ENCODE results near the gene GMPS.
"Not testable (repeated sequence)": the region's sequence is repeated elsewhere in the genome, so short reads cannot be mapped to it uniquely, and the experiment has no call there.

GMPS gene

DNA sequence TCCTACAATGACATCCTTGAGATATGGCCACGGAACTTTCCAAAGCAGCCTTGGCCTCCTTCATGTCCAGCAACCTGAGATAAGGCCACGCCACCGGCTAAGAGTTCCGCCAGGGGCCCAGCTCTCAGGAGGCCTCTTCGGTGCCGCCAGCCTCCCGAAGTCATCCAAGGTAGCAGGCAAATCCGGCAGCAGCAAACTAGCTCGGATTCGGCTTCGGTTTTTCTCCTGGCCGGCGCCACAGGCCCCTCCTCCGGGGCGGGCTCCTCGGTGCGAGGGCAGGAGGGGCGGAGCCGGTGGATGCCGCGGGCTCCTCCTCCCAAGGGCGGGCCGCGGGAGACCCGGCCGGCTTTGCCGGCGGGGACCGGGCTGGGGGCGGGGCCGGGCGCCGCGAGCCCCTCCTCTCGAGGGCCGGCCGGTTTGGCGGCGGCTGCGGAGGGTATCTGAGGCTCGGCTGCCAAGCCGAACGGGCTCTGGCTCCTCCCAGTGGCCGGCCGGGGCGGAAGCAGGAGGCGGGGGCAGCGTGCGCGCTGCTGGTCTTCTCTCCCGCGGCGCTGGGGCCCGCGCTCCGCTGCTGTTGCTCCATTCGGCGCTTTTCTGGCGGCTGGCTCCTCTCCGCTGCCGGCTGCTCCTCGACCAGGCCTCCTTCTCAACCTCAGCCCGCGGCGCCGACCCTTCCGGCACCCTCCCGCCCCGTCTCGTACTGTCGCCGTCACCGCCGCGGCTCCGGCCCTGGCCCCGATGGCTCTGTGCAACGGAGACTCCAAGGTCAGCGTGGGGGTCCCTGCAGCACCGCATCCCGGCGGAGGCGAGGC is at the start of gene GMPS:
Gene GMPS, plus strand, starts transcription at position 518 of the 812 bp plus-strand sequence. Its CDS starts 221 bp downstream, at position 739.
- DNase-seq: peak; percentile 97

DNA sequence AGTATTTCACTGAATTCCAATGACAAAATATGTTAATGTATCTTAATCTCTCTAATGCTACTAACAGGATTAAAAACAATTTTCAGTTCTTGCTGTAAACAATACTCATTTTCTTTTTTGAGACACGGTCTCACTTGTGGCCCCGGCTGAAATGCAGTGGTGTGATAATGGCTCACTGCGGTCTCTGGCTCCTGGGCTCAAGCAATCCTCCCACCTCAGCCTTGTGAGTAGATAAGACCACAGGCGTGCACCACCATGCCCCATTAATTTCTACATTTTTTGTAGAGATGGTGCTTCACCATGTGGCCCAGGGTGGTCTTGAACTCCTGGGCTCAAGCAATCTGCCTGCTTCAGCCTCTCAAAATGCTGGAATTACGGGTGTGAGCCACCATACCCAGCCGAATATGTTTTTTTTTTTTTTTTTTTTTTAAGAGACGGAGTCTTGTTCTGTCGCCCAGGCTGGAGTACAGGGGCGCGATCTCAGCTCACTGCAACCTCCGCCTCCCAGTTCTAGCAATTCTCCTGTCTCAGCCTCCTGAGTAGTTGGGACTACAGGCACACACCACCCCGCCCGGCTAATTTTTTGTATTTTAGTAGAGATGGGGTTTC is 41.9 kb upstream of the GMPS start:
- DNase-seq: not testable (repeated sequence)

DNA sequence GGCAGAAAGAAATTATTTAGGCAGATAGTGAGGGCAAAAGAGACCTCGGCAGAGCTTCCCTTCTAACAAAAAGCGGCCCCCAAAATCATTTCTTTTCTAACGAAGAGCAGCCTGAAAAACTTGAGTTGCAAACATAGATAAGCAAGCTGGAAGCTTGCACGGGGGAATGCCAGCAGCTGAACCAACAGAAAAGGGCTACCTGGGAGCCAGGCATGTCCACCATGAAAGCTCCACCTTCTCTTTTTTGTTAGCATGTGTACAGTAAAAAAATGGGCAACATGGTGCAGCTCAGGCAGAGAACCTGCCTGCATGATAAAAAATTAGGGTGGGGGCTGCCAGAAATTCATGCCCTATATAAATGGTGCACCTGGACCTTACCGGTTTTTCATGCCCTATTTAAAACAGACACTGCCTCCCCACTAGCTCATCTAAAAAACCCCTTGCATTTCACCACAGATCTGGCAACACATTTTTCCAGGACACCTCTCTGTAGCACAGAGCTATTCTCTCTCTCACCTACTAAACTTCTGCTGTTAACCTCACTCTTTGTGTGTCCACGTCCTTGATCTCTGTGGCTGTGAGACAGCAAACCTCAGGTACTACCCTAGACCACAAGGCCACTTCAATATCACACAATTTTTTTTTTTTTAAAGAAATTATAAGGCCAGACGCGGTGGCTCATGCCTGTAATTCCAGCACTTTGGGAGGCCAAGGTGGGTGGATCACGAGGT is 34.9 kb upstream of the GMPS start:
- DNase-seq: no peak

DNA sequence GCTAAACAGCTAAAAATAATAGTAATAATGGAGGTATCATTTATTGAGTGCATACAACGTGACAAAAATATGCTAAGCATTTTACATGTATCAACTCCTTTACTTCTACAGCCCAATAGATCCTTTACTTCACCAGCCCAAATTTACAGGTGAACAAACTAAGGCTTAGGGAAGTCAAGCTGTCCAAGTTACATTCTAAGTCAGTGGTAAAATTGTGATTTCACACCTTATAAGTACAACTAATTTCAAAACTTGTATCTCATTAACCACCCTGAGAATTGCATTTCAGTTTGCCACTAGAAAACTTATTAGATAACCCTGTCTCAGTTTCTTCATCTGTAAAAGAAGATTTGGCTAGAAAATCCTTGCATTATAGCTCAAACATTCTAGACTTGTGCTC is 26.9 kb upstream of the GMPS start:
- DNase-seq: no peak

DNA sequence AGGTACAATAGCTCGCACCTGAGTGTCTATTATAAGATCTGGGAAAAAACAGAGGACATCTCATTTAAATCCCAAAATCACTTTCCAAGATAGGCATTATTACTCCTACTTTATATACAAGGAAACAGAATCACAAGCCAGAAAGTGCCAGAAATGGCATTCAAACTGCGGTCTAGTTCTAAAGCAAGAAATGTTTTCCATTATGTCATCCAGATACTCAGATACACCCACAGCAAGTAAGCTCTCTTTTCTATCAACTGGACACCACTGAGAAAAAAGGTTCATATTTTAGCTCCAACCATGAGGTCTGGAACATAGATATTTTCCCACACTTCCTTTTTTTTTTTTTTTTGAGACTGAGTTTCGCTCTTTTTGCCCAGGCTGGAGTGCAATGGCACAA is 24.3 kb upstream of the GMPS start:
- no peak for DNase-seq

DNA sequence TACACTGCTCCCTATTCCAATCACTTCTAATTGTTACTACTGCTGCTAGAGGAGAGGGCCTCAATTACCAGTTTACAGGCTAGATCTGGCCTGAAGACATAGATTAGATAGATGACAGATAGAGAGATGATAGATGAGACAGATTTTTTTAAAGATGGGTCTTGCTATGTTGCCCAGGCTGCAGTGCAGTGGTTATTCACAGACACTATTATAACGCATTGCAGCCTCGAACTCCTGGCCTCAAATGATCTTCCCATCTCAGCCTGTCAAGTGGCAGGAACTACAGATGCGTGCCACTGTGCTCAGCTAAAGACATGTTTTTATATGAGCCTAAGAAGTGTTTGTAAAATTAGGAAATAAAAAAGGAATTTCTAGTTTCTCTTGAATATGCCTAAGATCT is 22.5 kb upstream of the GMPS start:
- no peak for DNase-seq

DNA sequence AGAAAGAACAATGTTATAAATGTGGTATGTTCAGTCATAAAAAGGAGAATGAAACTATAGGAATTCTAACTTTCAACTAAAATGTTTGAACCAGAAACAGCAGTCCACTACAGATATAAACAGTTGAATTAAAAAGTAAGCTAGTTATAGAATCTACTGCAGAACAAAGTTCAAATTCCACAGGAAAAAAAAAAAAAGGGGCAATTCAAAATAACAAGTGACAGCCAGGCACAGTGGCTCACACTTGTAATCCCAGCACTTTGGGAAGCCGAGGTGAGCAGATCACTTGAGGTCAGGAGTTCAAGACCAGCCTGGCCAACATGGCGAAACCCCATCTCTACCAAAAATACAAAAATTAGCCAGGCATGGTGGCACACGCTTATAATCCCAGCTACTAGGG is 21.0 kb upstream of the GMPS start:
- DNase-seq: not testable (repeated sequence)

DNA sequence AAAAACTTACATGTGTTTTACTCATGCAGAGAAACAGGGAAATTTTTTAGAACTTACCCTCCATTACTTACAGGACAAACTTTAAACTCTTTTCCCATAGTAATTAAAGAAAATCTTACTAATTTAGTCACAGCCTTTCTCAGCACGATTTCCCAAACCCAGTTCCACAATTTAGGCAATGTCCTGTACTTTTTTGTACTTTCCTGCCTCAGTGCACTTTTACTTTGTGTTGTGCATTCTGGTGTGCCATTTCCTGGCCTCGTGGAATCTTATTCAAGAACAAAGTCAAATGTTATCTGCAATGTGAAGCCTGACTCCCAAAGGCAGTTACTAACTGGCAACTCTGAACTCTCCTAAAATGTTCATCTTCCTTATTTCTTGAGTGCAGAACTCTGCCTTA is 18.1 kb upstream of the GMPS start:
- DNase-seq: no peak

DNA sequence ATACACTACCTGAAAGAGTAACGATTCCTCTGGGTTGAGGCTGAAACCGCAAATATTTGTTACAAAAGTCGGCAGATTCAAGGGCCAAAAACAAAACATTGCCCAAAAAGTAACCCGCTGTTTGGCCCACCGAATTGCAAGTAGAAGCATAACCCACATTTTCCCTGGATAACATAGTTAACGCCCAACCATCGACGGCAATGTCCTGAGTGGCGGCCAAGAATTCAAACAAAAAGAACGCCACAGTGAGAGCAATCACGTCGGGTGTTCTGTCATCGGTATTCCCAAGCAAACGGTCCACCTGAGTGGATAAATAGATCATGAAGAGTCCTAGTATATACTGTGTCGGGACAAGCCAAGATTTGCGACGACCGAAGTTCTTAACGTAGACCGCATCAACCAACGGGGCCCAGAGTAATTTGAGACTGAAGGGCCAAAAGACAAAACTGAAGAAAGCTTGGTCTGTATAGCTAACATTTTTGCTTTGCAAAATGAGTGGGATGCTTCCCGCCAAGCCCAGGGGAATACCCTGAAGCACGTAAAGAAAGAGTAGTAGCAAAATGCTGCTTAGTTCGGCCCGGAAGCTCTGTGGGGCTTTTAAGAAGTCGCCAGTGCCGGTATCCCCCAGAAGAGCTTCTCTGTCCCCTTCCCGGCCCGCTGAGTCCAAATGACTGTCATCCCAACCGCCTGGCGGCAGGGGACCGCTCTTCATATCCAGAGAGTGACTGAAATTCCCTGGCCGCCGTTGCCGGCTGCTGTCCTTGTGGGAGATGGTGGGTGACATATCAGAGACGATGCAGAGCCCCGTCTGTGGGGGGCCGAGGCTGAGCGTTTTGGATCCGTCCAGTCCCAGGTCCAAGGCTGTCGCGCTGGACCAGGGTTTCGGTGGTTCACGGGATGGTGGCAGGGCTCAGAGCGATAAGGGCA is 17.0 kb upstream of the GMPS start:
- peak; percentile 48 for DNase-seq

DNA sequence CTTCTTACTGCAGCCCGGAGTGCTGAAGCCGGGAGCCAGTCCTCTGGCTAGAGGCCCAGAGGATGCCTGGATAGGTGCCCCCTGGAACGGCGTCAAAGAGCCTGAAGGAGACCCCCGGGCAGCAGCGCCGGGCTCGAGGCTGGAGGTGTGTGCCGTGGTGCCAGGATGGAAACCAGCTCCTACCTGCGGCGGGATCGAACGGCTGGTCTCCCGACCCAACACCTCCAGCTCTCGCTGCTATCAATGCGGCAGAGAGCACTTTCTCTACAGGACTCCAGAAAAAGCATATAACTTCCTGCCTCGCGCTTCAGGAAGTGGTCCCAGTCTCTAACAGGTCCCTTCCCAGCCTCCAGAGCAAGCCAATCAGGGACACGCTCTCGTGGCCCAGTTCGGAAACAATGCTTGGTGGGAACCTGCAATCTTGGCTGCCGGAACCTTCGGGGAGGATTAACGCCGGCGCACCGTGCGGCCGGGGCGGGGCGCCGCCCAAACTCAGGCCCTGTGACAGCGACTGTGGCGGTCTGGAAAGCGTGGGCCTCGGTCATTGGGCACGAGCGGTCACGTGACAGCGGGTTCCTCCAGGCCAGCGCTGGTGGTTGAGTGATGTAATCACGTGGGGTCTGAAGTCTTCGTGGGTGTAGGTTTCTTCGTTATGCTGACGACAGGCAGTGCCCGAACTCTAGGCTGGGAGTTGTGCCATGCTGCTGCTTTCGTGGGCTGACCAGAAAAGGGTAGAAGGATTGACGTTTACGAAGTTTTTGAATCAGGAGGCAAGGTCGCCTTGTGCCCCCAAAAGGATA is 16.1 kb upstream of the GMPS start, which contains the start of gene SLC33A1:
Gene SLC33A1, minus strand, starts transcription at position 287 of the 800 bp plus-strand sequence. CDS start 430 bp downstream, outside the sequence.
- DNase-seq: peak; percentile 96

DNA sequence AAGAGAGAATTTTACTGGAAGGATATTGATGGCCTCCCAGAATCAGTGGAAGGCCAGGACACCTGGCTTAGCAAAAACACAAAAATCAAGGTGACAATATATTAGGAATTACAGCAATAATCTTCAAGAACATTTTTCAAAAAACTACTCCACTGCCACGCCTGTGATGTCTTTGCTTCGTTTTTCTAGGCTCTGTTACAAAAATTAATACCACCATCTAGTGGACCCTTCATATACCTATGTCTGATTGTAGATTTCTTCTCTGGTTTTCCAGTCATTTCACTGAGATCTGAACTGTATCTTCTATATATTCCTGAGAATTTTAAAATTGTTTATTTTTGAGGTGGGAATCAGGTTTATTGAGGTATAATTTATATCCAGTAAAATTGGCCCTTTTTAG is 10.6 kb upstream of the GMPS start:
- no peak for DNase-seq

DNA sequence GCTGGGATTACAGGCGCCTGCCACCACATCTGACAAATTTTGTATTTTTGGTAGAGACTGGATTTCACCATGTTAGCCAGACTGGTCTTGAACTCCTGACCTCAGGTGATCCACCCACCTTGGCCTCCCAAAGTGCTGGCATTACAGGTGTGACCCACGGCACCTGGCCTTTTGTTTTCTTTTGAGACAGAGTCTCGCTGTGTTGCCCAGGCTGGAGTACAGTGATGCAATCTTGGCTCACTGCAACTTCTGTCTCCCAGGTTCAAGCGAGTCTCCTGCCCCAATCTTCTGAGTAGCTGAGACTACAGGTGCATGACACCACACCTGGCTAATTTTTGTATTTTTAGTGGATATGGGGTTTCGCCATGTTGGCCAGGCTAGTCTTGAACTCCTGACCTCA is 10.0 kb upstream of the GMPS start:
- not testable (repeated sequence) for DNase-seq

DNA sequence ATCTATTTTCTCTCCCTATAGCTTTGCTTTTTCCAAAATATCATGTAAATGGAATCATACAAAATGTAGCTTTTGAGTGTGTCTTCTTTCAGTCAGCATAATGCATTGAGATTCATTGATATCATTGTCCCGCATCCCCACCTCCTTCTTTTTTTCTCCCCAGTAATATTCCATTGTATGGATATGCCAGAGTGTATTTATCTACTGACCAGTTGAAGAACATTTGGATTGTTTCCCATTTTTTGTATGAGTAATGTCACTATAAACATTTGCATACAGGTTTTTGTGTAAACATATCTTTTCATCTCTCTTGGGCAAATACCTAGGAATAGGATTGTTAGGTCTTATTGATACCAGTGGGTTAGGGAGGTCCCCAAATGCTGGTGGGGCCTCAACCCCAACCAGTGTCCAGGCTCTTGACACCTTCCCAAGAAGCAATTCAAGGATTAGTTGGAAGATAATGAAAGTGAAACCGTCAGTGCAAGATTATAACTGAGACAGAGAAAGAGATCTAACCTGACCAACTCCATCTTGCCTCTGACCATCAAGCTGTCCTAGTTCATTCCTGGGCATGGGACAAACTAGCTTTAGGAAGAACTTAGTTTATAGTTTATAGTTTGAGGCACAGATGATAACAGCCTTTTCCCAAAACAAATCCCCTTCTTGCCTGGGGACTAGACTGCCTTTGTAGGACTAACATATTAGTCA is 8.8 kb upstream of the GMPS start:
- DNase-seq: no peak

DNA sequence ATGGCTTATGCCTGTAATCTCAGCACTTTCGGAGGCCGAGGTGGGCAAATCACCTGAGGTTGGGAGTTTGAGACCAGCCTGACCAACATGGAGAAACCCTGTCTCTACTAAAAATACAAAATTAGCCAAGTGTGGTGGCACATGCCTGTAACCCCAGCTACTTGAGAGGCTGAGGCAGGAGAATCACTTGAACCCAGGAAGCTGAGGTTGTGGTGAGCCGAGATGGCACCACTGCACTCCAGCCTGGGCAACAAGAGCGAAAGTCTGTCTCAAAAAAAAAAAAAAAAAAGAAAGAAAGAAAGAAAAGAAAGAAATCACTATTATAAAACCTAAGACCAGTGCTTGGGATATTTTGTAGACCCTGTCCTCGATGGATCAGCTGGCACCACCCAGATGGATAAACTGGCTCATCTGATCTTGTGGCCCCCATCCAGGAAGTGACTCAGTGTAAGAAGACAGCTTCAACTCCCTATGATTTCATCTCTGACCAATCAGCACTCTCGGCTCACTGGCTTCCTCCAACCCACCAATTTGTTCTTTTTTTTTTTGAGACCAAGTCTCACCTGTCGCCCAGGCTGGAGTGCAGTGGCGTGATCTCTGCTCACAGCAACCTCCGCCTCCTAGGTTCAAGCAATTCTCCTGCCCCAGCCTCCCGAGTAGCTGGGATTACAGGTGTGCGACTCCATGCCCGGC is 8.0 kb upstream of the GMPS start:
- DNase-seq: peak; percentile 40

DNA sequence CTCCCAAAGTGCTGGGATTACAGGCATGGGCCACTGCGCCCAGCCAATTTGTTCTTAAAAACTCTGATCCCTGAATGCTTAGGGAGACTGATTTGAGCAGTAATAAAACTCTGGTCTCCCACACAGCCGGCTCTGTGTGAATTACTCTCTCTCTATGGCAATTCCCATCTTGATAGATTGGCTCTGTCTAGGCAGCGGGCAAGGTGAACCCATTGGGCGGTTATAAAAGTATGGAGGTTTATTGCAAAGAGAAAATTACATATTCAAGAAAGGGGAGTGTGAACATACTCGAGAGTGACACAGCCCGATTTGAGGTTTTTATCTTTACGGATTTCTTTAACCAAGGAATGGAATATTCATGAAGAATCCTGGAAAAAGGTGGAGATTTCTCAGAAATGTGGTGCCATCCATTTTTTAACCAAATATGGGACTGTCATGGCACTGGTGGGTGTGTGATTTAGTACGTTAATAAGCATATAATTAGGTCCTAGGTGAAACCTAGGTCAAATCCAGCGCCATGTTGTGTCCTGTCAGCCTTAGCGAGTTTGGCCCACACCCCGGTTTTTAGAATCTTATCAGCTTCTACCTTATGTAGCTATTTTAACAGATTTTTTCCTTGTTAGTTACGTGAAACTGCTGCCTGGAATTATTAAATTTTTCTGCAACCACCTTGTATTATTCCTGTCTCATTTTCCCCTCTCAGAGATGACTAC is 7.2 kb upstream of the GMPS start:
- no peak for DNase-seq

DNA sequence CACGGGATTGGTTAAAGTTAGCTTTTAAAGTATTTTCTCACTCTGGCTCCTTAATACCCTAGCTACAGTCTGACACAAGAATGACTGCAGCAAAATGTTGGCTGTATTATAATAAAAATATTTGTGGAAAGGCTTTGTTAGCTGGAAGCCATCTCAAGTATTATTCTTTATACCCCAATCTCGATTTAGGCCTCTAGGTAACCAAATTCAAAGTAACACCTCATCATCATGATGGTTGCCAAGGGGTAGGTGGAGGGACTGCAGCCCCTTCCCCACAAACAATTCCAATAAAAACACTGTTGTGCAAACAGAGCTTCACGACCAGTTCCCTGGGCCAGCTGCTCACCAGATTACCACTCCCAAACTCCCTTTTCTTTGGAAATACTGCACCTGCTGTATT is 759 bp upstream of the GMPS start:
- DNase-seq: no peak

DNA sequence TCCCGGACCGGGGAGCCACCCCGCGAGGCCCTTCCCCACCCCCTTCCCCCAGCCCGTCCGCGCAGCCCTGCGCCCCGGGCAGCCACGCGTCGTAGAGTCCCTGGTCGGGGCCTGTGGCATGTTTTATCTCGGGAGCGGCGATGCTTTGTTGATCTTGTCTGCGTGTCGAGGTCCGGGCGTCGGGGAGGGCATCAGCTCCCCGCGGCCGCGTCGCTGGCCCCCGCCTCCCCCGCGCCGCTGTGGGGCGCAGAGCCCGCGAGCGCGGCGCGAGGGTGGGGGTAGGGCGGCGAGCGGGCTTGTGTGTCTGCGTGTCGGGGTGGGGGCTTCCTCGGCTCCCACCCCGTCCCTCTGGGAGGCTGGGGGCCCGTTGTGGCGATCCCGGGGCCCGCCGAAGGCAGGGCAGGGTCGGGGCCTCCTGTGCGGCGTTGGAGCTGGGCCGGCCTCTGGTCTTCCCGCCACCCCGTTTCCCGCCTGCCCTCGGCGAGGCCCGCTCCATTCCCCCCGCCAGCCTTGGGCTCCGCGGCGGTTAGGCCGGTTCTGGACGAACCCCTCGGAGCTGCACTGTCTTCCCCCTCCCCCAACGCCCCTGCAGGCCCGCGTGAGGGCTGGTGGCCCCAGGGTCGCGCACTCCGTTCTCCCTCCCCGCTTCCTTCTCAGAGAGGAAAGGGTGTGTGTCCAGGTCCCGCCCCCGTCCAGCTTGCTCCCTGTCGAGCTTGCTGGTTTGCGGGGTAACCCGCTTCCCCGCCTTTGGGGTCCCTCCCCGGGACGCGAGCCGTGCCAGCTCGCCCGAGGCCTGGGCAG is 695 bp downstream of the GMPS start:
- DNase-seq: peak; percentile 55

DNA sequence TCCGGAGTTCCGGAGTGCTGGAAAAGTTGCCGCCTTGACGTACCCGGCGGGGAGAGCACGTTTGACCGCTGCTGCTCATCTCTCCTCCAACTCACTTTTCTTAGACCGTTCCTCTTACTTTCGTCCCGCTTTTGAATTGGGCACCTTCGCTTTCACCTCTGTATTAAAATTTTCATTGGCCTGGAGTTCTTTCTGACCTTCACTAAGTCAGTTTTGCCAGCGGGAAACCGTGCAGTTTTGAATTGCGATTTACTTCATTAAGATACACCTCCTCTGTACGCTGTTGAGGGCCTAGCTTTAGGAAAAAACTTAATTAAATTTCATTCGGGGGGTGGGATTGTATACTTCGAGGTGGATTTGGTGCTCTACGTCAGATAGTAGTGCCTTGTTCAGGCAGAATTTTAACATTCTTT is 1.3 kb downstream of the GMPS start:
- no peak for DNase-seq

Measured in activated CD4-positive, CD25-positive, alpha-beta regulatory T cell treated with anti-CD3 and anti-CD28 coated beads, Interleukin-2, amount 50 U/mL, for 72 hours (primary cell).